Activated CD8-positive, alpha-beta memory T cell treated with anti-CD3 and anti-CD28 coated beads for 36 hours (primary cell): ENCODE measurements around the gene UGT3A1. TPM values are rescaled to one million over a fixed set of nuclear protein-coding genes. Genes with fewer than 3 reads are reported as not detected.
"Not testable (repeated sequence)": the region's sequence is repeated elsewhere in the genome, so short reads cannot be mapped to it uniquely, and the experiment has no call there.

Source experiments
- CTCF ChIA-PET: fragments of 350-600 bp; sonication (Branson Sonifier 250); formaldehyde crosslinking; loops from one replicate; lab custom pipeline; 2021; ENCODE audit warnings: antibody characterized with exemption; lab: Charles Lee
- POLR2A ChIA-PET: fragments of 350-600 bp; sonication (Branson Sonifier 250); formaldehyde crosslinking; loops from one replicate; lab custom pipeline; 2021; ENCODE audit warnings: antibody characterized with exemption; lab: Charles Lee
- total RNA-seq, 2 experiments: library from RNA; stranded (reverse); gene quantifications; one replicate each; pipeline ENCODE4 v1.2.3, GENCODE V29; 2021

The UGT3A1 gene, protein sequence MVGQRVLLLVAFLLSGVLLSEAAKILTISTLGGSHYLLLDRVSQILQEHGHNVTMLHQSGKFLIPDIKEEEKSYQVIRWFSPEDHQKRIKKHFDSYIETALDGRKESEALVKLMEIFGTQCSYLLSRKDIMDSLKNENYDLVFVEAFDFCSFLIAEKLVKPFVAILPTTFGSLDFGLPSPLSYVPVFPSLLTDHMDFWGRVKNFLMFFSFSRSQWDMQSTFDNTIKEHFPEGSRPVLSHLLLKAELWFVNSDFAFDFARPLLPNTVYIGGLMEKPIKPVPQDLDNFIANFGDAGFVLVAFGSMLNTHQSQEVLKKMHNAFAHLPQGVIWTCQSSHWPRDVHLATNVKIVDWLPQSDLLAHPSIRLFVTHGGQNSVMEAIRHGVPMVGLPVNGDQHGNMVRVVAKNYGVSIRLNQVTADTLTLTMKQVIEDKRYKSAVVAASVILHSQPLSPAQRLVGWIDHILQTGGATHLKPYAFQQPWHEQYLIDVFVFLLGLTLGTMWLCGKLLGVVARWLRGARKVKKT
- not detected for total RNA-seq

GRCh38 chr5:35990941-35991611 lies at the start of gene UGT3A1:
Gene UGT3A1, minus strand, starts transcription at chr5:35991390. Its CDS starts 150 bp downstream, at chr5:35991240.
- ChIA-PET CTCF (no interaction called here), POLR2A (no interaction called here)

- POLR2A ChIA-PET = no interaction called here
- CTCF ChIA-PET = no interaction called here
These were observed 44.5 kb upstream of the UGT3A1 start for GRCh38 chr5:36035696-36036095.

GRCh38 chr5:36034536-36035134 lies 43.4 kb upstream of the UGT3A1 start:
- POLR2A ChIA-PET, CTCF ChIA-PET: not testable (repeated sequence)

DNA sequence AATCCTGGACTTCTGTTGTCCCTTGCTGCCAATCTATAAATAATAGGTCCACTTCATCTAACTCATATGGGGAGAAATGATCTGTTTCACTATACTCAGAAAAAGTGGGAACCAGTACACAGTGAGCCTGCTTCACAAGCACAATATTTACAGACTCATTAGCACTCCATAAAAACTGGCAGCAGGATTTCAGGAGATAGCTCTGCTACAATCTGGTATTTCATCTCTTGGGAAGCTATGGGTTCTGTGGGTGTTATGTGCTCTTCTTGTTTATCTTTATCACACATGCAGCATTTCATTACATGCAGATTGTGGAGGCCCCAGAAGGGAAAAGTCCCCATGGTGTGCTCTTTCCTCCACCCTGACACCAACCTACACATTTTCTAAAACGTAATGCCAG lies 42.3 kb upstream of the UGT3A1 start:
- POLR2A ChIA-PET = no interaction called here
- CTCF ChIA-PET = no interaction called here

GRCh38 chr5:36033047-36033446 lies 41.9 kb upstream of the UGT3A1 start:
- POLR2A ChIA-PET = no interaction called here

DNA sequence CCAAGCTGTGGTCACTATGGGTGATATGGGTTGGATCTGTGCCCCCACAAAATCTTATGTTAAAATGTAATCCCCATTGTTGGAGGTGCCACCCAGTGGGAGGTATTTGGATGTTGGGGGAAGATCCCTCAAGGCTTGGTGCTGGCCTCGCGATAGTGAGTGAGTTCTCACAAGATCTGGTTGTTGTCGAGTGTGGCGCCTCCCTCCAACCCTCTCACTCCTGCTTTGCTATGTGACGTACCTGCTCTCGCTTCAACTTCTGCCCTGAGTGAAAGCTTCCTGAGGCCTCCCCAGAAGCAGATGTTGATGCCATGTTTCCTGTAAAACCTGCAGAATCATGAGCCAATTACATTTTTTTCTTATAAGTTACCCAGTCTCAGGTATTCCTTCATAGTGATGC lies 40.0 kb upstream of the UGT3A1 start:
- ChIA-PET POLR2A (no interaction called here), CTCF (no interaction called here)

More at GRCh38 chr5:36033047-36033446, 41.9 kb upstream of the UGT3A1 start:
- CTCF ChIA-PET = no interaction called here

DNA sequence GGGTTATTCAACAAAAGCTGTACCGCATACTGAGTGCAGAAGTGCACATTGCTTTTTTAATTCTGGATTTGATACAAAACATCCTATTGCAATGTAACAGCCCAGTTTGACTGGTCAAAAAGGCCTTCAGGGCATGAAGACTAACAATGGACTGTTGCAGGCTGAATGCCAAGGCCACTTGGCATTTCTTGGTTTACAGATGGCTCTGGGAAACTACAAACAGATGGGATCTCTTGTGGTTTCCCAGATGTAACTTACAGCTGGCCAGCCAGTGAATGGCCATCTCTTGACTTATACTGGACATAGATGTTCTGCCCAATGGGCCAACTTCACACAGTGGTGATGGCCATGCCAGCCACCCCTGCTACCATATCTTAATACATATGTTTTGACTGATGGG lies 38.7 kb upstream of the UGT3A1 start:
- POLR2A ChIA-PET = interaction anchor here (0.6 kb wide), 1 partner anchor 95 kb away, joined by 3 read pairs; no protein-coding TSS in a partner anchor
- CTCF ChIA-PET = no interaction called here

- POLR2A ChIA-PET = no interaction called here
These were observed 37.8 kb upstream of the UGT3A1 start for GRCh38 chr5:36028816-36029465.

DNA sequence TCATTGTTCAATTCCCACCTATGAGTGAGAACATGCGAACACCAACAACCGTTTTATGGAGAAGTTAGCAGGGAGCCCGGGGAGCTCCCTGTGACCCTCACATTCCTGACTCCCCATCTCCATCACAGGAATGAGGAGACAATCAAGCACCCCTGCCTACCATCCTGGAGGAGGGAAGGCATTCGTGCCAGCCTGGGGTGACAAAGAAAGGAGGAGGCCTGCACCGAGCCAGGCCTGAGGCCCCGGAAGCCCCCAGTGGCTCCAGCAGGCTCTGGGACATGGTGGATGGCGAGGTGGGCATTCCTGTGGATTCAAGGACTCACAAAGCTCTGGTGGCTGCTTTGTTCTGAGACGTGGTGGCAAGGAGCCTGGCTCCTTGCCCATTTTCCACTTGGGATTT lies 36.5 kb upstream of the UGT3A1 start:
- ChIA-PET CTCF (no interaction called here), POLR2A (no interaction called here)

More at GRCh38 chr5:36028816-36029465, 37.8 kb upstream of the UGT3A1 start:
- CTCF ChIA-PET = no interaction called here

GRCh38 chr5:36026706-36027465 lies 35.7 kb upstream of the UGT3A1 start:
- CTCF ChIA-PET = no interaction called here

GRCh38 chr5:36022246-36022645 lies 31.1 kb upstream of the UGT3A1 start:
- POLR2A ChIA-PET, CTCF ChIA-PET: not testable (repeated sequence)

More at GRCh38 chr5:36026706-36027465, 35.7 kb upstream of the UGT3A1 start:
- POLR2A ChIA-PET = no interaction called here

DNA sequence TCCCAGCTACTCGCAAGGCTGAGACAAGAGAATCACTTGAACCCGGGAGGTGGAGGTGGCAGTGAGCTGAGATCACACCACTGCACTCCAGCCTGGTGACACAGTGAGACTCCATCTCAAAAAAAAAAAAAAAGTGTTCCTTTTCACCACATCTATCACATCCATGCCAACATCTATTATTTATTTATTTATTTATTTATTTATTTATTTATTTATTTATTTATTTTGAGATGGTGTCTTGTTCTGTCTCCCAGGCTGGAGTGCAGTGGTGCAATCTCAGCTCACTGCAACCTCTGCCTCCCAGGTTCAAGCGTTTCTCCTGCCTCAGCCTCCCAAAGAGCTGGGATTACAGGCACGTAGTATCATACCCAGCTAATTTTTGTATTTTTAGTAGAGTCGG lies 28.4 kb upstream of the UGT3A1 start:
- POLR2A ChIA-PET, CTCF ChIA-PET: not testable (repeated sequence)

DNA sequence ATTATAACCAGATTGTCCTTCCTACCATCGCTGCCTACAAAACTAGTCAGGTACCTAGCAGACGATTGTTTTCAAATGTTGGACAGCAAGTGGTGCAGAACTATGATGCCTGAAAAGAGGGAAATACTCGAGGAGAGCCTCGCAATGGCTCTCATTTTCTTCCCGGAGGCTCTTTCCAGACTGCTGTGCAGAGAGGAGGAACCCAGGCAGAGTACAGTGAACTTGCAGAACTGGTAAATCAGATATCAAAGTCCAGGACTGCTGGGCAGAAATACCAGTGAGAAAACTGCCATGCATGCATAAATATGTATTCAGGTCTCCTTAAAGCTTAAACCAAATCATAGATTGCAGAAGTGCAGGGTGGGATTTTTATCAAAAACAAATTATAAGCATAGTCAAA lies 26.4 kb upstream of the UGT3A1 start:
- CTCF ChIA-PET = no interaction called here
- POLR2A ChIA-PET = no interaction called here

- CTCF ChIA-PET = no interaction called here
These were observed 25.8 kb upstream of the UGT3A1 start for GRCh38 chr5:36017004-36017403.

DNA sequence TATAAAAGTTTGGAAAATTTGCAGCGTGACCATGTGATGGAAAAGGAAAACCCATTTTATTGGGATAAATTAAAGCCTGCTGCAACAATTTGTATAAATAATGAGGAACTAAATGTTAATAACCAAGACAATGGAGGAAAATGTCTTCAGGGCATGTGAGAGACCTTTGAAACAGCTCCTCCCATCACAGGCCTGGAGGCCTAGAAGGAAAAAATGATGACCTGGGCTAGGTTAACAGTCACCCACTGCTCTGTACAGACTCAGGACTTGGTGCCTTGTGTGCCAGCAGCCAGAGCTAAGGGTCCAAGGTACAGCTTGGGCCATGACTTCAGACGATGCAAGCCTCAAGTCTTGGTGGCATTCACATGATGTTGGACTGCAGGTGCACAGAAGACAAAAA lies 22.0 kb upstream of the UGT3A1 start:
- POLR2A ChIA-PET = no interaction called here
- CTCF ChIA-PET = no interaction called here

More at GRCh38 chr5:36017004-36017403, 25.8 kb upstream of the UGT3A1 start:
- POLR2A ChIA-PET = no interaction called here

GRCh38 chr5:36009698-36010097 lies 18.5 kb upstream of the UGT3A1 start:
- ChIA-PET CTCF (no interaction called here), POLR2A (no interaction called here)

- ChIA-PET POLR2A (no interaction called here), CTCF (no interaction called here)
These were observed 16.2 kb upstream of the UGT3A1 start for GRCh38 chr5:36007366-36007765.

DNA sequence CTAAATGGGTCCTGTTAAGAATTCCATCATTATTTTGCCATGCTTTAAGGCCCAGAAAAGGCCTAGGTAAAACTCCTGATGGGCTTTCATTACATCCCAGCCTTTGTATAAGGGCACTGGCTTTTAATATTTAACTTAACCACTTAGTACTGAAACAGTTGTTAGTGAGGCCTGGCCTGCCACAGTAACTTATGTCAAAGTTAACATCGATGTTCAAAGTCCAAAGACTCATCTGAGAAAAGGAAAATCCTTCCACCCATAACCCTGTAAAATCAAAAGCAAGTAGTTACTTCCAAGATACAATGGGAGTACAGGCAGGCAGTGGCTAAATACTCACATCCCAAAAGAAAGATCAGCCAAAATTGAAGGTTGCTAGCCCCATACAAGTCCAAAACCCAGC lies 15.0 kb upstream of the UGT3A1 start:
- POLR2A ChIA-PET = no interaction called here
- CTCF ChIA-PET = no interaction called here

- ChIA-PET CTCF (no interaction called here), POLR2A (no interaction called here)
These were observed 9.8 kb upstream of the UGT3A1 start for GRCh38 chr5:36001032-36001431.
